Left hindlimb (tissue), 1 donor: Measurements from ENCODE around the gene EYA2.

Experiments used
- DNase-seq: peaks from one replicate; pipeline ENCODE4 v3.0.0-alpha.2; 2018

The EYA2 gene

DNA sequence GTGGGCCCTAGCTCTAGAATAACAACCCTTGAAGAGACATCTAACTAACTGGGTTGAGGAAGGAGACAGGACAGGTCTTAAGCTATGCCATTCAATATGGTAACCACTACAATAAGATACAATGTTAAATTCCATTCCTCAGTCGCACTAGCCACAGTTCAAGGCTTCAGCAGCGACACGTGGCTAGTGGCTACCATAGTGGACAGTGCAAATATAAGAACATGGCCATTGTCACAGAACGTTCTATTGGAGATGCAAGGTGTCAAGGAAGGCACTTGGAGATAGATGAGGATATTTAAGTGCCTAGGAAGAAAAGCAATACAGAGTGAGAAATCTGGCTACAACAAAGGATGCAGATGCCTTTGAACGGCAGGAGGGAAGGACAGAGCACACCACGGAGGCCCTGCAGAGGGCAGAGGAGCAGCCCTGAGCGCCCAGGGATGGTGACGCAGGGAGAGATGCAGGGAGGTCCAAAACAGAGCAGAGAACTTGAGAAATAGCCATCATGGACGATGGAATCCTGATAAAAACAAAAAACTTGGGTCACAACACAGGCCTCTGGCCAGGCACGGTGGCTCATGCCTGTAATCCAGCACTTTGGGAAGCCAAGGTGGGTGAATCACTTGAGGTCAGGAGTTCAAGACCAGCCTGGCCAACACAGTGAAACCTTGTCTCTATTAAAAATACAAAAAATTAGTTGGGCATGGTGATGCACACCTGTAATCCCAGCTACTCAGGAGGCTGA, 321.2 kb downstream of the EYA2 start:
- DNase-seq, result no peak

GRCh38 chr20:47216819-47217410, 322.3 kb downstream of the EYA2 start:
- no peak for DNase-seq

DNA sequence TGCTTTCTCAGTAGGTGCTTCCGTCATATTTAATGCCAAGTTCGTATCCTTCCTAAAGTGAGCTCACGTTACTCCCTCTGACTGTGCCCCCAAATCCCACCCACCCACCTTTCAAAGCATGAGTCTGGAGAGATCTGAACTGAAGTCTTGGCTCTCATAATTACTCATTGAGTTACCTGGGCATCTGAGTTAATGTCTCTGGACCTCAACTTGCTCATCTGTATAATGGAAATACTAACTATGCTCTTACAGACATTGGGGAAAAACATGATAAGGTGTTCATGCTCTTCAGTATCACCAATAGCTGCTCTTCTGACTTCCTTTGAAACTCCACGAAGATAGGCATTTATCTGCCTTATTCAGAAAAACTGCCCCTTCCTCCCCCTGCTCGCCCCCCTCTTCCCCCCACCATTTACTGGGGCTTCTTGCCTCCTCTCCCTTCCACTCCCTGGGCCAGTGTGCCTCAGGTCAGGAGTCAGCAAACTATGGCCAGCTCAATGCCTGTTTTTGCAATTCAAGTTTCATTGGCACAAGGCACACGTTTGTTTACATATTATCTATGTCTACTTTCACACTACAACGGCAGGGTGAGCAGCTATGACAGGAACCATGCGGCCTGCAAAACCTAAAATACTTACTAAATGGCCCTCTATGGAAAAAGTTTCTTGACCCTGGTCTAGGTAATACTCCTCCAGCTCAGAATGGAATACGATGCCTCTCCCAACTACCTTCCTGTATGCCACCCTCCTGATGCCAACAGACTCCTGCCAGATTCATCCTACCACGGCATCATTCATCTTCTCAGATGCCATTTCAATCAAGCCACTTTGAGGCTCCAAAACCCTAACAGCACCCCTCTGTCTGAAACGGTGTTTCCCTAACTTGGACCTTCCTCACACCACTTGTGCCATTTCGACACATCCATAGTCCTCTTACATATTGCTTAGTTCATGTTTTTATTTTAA, 323.1 kb downstream of the EYA2 start:
- DNase-seq, result no peak

GRCh38 chr20:47220161-47220582, 325.5 kb downstream of the EYA2 start:
- no peak for DNase-seq

- no peak for DNase-seq
Observed at GRCh38 chr20:47221036-47221625, 326.5 kb downstream of the EYA2 start.

GRCh38 chr20:47222468-47223119, 328.0 kb downstream of the EYA2 start:
- no peak for DNase-seq

DNA sequence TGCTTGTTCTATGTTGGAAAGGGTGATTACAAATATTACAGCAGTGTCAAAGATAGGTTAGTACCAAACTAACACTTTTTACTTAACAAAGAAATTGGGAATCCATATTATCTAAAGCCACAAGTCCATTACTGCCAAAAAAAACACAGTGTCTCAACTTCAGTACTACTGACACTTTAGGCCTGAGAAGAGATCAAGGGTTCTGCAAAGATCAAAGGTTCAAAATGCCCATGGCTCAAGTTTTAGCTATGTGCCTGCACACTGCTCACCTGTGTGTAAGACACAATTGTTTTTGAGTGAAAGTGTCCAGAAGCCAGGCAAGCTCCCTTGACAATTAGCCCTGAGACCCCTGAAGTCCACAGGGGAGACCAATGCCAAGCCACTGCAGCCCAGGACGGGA, 329.3 kb downstream of the EYA2 start:
- DNase-seq, result no peak

- no peak for DNase-seq
Observed at GRCh38 chr20:47224300-47224791, 329.7 kb downstream of the EYA2 start.

DNA sequence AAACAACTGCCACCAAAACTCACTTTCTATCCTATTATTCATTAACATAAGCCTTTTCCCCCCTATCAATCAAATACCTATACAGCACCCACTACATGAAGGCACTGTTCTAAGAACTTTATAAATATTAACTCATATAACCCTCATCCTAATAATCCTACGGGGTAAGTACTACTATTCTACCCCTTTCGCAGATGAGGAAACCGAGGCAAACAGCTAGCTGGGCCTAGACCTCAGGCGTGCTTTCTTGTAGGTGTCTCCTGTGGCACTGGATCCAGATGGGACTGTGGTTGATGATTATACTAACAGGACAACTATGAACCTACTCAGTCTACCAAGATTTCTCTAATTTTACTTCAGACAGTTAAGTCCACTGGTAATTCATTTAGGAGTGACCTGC, 330.2 kb downstream of the EYA2 start:
- DNase-seq, result no peak

- no peak for DNase-seq
Observed at GRCh38 chr20:47225458-47225857, 330.8 kb downstream of the EYA2 start.

- DNase-seq, result no peak
Observed at GRCh38 chr20:47227119-47227518, 332.5 kb downstream of the EYA2 start.

- DNase-seq, result no peak
Observed at GRCh38 chr20:47227576-47227975, 332.9 kb downstream of the EYA2 start.

GRCh38 chr20:47228654-47229053, 334.0 kb downstream of the EYA2 start:
- DNase-seq, result no peak

- no peak for DNase-seq
Observed at GRCh38 chr20:47230811-47231256, 336.2 kb downstream of the EYA2 start.

- DNase-seq, result no peak
Observed at GRCh38 chr20:47231382-47232039, 336.9 kb downstream of the EYA2 start.

DNA sequence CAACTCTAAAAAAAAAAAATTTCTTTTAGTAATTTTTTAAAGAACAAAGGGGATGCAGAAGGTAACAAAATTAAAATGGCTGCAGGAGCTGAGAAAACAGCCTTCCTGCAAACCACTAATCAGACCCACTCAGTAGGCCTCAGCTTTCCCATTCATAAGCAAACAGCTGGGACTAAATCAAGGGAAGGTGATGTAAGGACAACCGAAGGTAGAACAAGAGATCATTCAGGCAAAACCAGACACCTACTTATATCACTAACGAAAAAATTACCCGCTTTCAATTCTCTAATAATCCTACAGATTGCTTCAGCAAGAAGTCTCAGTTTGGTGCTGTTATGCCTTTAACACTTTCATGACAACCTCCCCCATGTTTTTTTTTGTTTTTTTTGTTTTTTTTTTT, 337.9 kb downstream of the EYA2 start:
- no peak for DNase-seq

- DNase-seq, result no peak
Observed at GRCh38 chr20:47233333-47234188, 338.9 kb downstream of the EYA2 start.

DNA sequence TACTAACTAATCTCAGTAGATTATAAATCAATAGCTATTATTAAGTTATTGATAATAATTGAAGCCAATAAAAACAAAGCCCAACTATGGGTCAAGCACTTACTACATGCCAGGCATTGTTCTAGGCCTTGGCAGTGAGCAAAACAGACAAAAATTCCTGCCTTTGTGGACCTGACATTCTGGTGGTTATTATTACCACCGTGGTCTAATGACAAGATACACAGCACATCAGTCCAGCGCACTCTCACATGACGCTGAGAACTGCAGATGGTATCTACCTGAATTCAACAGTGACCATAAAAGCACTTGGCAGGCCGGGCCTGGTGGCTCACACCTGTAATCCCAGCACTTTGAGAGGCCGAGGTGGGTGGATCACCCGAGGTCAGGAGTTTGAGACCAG, 340.5 kb downstream of the EYA2 start:
- no peak for DNase-seq

GRCh38 chr20:47235853-47236638, 341.4 kb downstream of the EYA2 start:
- DNase-seq, result no peak

- DNase-seq, result no peak
Observed at GRCh38 chr20:47236639-47236900, 341.9 kb downstream of the EYA2 start.
